ENCODE results near the gene DUOX2.
A peak's percentile ranks its signal among the peaks of the same experiment; 100 is the strongest.

- TF ChIP-seq CTCF (IDR thresholded peaks at IDR 0.05) (peak in 2 of 6 experiments; percentile 7 to 15), POLR2AphosphoS5 (IDR thresholded peaks at IDR 0.05) (peak; percentile 49 to 78)
Observed at GRCh38 chr15:45139770-45140169, 25.8 kb upstream of the DUOX2 start.

Data from upper lobe of left lung (tissue), 4 donors.